ENCODE results near the gene ZNF764.
"Not testable (repeated sequence)": the region's sequence is repeated elsewhere in the genome, so short reads cannot be mapped to it uniquely, and the experiment has no call there.

The ZNF764 gene

GRCh38 chr16:30548416-30549253, 9.5 kb downstream of the ZNF764 start:
- DNase-seq (ENCODE audit: low spot score): peak; percentile 41

GRCh38 chr16:30546115-30546514, 12.1 kb downstream of the ZNF764 start:
- DNase-seq (ENCODE audit: low spot score): no peak

GRCh38 chr16:30543067-30543466, 15.1 kb downstream of the ZNF764 start:
- no peak for DNase-seq (ENCODE audit: low spot score)

GRCh38 chr16:30541502-30542329, 16.5 kb downstream of the ZNF764 start:
- no peak for DNase-seq (ENCODE audit: low spot score)

- not testable (repeated sequence) for DNase-seq (ENCODE audit: low spot score)
These were observed 17.2 kb downstream of the ZNF764 start for GRCh38 chr16:30540916-30541464.

- DNase-seq (ENCODE audit: low spot score): not testable (repeated sequence)
These were observed 18.1 kb downstream of the ZNF764 start for GRCh38 chr16:30539986-30540526.

GRCh38 chr16:30539000-30539964, 18.9 kb downstream of the ZNF764 start:
- DNase-seq (ENCODE audit: low spot score): no peak

- not testable (repeated sequence) for DNase-seq (ENCODE audit: low spot score)
These were observed 21.7 kb downstream of the ZNF764 start for GRCh38 chr16:30536391-30537024.

GRCh38 chr16:30535777-30536190, 22.4 kb downstream of the ZNF764 start:
- peak; percentile 66 for DNase-seq (ENCODE audit: low spot score)

GRCh38 chr16:30535106-30535776, 22.9 kb downstream of the ZNF764 start:
- DNase-seq (ENCODE audit: low spot score): no peak

GRCh38 chr16:30534368-30535105, 23.6 kb downstream of the ZNF764 start, which contains the start of gene ZNF747:
TSS of gene ZNF747 (minus strand) at chr16:30534858. CDS start at chr16:30534679, 179 bp downstream.
- peak; percentile 88 for DNase-seq (ENCODE audit: low spot score)

- no peak for DNase-seq (ENCODE audit: low spot score)
These were observed 24.3 kb downstream of the ZNF764 start for GRCh38 chr16:30533748-30534367.

GRCh38 chr16:30533146-30533522, 25.0 kb downstream of the ZNF764 start:
- DNase-seq (ENCODE audit: low spot score): no peak

- DNase-seq (ENCODE audit: low spot score): no peak
These were observed 25.7 kb downstream of the ZNF764 start for GRCh38 chr16:30532285-30533145.

GRCh38 chr16:30530163-30531037, 27.8 kb downstream of the ZNF764 start:
- no peak for DNase-seq (ENCODE audit: low spot score)

- DNase-seq (ENCODE audit: low spot score): peak; percentile 42
These were observed 29.2 kb downstream of the ZNF764 start for GRCh38 chr16:30528799-30529457.
